T1000 (cell line): ENCODE results near the gene AMFR.
"Not testable (repeated sequence)": the region's sequence is repeated elsewhere in the genome, so short reads cannot be mapped to it uniquely, and the experiment has no call there.

Experiments
- DNase-seq: peaks from one replicate; lab custom pipeline; 2025; ENCODE audit warnings: mixed read lengths; lab: John Stamatoyannopoulos, UW

AMFR gene

DNA sequence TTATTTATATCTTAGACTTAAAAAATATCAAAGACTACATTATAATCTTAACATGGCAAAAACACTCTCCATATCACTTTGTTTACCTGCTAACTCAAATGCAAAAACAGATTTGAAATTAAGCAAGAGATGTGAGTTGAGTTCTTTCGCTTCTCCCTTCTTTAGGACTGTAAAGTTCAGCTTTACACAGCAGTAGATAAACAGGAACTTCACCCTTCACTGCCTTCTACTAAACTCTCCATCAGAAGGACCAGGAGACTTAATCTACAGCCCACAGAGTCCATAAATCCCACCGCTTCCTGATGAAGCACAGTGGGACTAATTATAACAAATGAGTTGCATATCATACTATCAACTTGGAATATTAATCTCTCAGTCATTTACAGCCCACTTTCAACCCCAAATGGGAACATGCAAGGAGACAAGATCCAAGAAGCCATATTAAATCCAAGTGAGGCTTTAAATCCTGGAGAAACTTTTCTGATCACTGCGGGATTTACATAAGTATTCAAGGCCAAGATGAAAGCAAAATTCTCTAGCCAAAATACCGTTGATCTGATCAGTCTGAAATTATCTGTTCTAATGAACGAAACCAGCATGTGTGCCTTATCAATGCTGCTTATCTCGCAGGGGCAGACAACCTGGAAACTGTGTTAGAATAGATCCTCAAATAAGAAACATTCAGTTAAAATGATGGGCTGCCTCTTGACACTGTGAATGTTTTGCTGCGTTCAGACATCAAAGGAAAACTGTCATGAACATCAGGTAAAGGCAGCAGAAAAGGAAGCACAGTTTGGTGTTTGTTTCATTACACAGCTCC lies 1.6 kb downstream of the AMFR start:
- DNase-seq, result no peak

DNA sequence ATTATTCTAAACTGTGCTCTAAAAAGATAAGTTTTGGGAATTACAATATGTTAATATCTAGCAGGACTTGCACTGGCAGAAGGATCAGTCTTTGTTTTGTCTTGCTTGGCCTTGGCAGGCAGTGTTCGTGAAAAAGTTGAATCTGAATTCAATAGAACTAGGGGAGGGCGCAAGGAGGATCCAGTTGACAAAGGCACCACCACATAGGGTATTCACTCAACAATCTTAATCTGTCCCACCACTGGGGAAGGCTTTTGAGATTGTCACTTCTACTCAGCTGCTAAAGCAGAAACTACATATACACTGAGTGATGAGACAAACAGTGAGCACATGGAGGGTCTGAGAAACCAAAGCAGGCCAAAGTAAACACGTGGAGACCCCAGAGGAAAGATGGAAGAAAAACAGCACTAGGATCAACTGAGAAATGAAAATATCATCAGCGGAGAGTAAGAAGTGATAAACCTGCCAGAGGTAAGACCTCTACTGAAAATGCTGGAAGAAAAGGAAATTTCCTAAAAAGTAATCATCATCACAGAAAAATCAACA lies 2.4 kb downstream of the AMFR start:
- no peak for DNase-seq

DNA sequence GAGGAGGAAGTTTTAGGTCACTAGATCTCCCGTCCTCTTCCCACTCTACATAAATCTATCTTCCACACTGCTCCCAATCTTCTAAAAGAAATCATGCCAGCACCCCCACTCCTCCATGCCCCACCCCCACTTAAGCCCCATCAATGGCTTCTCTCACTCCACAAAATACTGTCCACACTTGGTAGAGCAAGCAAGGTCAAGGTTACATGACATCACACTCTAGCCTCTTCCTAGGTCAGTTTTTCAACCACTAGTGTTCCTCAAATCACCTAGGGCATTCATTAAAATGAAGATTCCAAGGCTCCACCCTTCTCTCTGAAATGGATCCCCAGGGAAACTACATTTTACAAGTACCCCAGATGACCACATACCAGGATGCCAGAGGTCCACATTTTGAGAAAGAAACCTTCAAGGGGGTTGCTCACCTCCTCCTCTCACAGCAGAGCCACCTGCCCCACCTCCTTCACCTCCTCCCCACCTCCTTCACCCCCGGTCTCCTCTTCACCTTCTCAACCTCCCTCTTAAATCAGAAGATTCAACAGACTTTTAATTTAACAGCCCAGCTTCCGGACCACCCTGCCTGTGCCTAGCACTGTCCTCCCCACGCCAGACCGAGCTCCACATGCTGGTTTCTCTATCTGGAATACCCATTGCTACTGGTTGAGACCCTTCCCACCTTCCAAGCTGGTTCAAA lies 3.2 kb downstream of the AMFR start:
- no peak for DNase-seq

DNA sequence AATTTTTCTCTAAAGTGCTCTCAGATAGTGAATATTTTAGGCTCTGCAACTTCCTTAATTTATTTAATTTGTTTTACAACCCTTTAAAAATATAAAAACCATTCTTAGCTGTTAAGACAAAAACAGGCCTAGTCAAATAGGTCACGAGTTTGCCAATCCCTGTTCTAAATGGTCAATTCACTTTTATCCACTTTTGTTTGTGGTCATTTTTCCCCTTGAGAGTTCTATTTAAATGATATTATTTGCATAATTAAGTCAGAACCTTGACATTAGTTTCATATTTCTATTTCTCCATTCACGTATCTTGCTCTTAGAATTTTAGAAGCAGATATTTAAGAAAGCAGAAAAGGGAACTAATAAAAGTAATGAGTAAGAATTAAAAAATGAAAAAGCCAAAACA lies 4.0 kb downstream of the AMFR start:
- no peak for DNase-seq

DNA sequence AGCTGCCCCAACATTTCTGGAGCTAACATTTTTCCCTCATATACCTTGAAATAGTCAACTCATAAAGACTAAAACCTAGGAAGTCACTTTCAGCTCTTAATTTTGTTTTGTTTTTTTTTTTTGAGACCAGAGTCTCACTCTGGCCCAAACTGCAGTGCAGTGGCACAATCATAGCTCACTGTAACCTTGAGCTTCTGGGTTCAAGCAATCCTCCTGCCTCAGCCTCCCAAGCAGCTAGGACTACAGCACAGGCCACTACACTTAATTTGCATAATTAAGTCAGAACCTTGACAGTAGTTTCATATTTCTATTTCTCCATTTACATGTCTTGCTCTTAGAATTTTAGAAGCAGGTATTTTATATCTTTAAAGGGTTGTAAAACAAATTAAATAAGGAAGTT lies 4.7 kb downstream of the AMFR start:
- no peak for DNase-seq

DNA sequence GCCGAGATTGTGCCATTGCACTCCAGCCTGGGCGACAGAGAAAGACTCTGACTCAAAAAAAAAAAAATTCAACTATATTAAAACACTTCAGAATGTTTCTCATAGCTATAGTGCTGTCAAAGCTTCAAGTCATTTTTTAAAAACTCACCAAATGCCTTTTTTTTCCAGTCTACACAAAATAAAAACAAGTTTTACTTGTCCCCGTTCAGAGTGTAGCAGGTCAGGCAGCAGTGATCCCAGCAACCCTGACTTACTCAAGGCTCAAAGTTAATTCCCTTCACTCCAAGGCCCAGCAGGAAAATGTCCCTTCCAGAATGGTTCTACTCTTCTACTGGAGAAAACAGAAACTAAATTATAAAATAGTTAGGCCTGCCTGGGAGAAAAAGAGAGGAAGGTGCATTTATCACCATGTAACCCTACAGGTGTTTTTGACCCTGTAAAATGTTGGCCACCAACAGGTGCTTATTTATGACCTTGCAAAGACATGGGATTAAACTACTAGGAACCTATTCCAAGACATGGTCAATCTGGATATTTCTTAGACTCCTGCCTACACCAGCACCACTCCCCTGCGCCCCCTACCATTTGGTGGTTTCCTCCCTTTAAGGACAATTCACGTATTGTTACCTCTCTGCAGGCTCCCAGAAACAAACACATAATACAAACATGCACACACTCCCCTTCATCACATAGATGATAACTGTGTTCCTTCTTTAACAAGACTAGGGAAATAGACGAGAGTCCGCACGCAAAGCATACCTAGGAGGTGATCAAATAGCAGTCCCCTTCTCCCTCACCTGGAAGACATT lies 5.4 kb downstream of the AMFR start:
- DNase-seq, result no peak

DNA sequence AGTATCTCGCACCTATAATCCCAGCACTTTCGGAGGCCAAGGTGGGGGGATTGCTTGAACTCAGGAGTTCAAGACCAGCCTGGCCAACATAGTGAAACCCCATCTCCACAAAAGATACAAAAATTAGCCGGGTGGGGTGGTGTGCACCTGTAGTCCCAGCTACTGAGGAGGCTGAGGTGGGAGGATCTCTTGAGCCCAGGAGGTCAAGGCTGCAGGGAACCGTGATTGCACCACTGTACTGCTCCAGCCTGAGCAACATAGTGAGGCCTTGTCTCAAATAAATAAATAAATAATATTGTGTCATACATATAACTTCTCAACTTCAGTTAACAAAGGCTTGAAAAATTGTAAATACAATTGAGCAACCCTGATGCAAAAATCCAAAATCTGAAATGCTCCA lies 8.2 kb downstream of the AMFR start:
- DNase-seq, result no peak

DNA sequence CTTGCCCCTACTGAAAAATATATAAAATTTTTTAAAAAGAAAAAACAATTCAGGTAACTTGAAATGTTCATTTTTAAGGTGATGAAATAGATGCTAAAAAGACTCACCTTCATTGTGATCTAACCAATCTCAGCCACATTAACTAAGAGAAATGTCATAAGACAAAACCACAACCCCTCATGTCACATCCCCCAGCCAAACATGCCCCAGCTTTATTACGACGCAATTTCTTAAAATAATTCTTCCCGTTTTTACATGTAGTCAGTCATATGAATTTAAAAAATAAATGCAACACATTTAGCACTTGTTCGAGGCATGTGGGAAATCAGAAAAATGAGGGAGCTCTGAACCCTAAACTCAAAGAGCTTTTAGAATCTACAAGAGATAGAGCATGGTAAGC lies 9.5 kb downstream of the AMFR start:
- no peak for DNase-seq

DNA sequence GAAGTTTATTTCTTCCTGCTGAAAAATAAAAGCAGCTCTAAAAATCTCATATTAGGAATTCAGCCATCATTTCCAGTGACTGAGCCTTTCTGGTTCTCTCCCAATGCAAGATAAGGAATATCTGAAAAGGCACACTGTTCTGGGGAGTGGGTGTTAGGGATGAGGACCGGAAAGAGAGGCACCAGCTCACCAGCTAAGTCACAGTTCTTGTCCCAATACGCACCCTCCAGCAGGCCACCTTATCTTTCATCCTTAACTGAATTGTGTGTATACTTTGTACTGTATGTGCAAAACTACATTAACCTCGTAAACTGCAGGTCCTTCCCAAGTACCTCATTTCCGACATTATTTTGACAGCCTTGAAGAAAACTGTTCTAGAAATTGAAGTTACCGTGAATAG lies 11.0 kb downstream of the AMFR start:
- no peak for DNase-seq

DNA sequence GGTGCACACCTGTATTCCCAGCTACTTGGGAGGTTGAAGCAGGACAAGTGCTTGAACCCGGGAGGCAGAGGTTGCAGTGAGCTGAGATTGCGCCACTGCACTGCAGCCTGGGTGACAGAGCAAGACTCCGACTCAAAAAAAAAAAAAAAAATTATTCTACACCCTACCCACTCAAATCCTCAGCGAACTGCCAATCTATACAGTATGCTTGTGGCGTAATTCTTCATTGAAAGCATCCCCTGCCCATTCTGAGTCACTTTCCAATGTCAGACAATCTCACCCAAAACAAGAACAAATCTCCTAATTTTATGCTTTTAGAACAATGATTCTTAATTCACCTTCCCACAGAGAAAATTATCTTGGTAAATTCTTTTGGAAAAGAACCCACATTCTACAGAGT lies 12.0 kb downstream of the AMFR start:
- DNase-seq, result no peak

DNA sequence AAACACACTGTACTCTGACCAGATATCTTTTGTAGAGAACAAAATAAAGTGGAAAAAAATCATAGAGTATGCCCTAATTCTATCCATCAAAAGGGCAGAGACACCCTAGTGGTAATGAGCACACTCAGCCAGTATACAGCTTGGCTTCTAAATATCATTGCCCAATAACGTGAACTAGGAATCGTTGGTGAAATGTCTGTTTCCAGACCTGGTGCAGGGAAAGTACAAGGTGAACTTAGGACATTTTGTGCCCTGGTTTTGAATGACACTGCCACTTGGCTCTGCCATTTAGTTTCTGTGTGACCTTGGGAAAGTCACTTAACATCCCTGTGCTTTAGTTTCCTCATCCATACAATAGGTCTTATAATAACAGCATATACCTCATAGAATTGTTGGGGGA lies 13.7 kb downstream of the AMFR start:
- no peak for DNase-seq

DNA sequence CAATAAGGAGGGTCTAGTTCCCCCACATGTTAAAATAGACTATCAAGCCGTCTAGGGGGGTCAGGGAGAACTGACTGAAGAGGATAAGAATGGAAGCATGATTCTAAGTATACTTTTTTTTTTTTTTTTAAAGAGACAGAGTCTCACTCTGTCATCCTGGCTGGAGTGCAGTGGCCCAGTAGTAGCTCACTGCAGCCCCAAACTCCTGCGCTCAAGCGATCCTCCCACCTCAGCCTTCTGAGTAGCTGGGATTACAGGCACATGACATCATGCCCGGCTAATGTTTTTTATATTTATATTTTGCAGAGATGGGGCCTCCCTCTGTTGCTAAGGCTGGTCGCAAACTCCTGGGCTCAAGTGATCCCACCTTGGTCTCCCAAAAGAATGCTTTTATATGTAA lies 14.2 kb downstream of the AMFR start:
- DNase-seq, result no peak

DNA sequence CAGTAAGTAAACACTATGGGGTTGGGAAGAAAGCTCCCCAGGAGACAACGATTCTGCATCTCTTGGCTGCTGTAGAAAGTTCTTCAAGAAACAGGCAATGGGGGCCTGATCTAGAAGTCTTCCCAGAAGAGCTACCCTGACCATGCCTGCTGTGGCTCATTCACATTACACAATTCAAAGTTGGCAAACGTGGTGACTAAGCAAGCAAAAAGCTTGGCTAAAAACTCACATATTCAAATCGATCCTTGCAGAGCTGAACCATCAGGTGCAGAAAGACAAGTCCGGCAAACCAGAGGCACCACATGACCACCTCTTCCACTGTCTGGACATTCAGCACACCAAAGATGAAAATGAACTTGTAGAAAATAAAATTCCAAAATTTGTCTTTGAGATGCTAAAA lies 16.1 kb downstream of the AMFR start:
- no peak for DNase-seq

DNA sequence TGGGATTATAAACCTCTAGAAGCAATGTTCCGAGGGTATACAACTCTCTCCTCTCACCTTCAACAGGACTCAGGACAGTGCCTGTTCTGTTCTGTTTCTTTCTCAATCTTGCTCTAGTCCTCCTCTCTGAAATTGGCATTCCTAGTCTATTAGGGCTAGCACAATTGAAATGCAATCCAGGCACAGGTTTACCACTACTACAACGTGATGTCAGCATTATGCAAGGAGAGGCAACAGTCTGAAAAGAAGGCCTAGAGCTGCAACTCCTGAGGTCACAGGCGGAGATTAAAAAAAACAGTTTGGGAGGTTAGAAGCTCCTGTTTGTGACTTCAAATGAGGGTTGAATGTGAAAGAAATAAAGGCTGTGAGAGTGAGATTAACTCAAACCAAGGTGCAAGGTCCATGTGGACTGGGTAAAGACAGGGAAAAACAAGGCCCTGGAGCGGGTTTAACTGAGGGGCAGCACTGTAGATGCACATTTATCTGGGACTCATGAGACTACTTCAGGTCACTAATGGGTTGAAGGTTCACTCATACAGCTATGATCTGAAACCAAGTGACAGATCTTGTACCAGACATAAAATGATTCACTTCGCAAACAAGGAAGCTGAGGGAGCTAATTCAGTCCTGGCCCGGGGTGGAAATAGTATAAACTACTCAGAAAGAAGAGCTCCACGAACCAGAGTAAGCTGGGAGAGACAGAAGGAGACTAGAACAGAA lies 16.8 kb downstream of the AMFR start:
- DNase-seq, result no peak

DNA sequence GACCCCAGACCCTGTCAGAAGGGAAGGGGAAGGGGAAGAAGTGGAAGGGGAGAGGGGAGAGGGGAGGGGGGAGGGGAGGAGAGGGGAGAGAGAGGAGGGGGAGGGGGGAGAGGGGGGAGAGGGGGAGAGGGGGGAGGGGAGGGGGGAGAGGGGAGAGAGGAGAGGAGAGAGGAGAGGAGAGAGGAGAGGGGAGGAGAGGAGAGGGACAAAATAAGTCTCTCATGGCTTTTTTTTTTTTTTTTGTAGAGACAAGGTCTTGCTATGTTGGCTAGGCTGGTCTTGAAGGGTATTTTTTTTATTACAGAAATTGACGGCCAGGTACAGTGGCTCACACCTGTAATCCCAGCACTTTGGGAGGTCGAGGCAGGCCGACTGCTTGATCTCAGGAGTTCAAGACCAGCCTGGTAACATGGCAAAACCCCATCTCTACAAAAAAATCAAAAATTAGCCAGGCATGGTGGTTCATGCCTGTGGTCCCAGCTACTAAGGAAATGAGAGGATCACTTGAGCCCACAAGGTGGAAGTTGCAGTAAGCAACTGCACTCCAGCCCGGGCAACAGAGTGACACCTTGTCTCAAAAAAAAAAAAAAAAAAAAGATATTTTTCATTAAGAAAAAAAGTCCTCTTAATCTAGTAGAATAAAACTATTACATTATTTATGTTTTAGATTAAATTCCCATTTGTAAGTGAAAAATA lies 19.2 kb downstream of the AMFR start:
- no peak for DNase-seq

DNA sequence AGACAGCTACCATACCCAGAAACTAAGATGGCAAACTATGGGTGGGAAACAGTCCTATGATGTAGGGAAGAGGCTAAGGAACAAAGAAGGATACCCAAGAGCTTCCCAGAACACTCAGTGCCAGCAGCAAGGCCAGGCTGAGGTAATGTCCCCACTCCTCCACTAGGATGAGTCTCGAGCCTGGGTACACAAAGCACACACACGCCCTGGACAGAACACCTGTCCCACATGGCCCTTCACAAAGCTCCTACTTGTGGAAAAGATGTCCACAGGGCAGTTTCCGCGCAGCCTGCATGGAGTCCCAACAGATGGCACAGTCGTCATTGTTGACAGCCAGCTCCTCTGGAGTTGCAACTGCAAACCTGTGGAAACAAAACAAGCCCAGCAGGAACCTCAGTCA lies 23.9 kb downstream of the AMFR start:
- no peak for DNase-seq

DNA sequence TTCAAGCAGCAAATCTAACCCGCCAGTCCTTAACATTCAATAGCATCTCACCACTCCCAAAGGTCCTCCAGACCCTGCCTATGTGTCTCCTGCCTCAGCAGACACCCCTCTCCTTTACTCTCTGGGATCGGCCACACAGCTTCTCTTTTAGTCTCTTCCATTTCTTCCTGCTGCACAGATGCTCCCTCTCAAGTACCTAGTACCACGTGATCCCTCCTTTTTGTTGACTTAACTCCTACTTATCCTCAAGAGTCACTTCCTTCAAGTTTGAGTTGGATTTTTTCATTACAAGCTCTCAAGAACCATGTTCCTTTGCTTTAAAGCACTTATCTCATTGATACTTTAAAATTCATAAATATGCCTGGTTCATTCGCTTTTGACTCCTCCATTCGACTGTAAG lies 24.9 kb downstream of the AMFR start:
- DNase-seq, result no peak

DNA sequence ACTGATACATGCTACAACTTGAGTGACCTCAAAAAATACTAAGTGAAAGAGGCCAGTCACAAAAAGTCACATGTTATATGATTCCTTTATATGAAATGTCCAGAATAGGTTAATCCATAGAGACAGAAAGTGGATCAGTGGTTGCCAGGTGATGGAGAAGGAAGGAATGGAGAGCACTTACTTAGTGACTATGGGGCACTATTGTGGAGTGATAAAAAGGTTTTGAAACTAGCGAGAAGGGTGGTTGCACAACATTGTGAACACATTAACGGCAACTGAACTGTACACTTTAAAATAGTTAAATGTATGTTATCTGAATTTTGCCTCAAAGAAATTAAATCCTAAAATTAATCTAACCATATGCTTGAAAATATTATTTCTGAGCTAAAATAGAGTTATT lies 25.9 kb downstream of the AMFR start:
- no peak for DNase-seq

DNA sequence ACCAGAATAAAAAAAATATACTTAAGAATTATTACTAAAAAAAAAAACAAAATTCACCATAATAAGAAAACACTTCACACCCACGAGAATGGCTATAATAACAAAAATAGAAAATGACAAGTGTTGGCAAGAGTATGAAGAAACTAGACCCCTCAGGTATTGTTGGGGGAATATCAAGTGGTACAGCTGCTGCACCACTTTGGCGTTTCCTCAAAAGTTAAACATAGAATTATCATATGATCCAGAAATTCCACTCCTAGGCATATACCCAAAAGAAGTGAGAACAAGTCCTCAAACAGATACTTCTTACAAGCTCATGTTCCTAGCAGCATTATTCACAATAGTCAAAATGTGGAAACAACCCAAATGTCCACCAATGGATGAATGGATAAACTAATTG lies 26.3 kb downstream of the AMFR start:
- no peak for DNase-seq

DNA sequence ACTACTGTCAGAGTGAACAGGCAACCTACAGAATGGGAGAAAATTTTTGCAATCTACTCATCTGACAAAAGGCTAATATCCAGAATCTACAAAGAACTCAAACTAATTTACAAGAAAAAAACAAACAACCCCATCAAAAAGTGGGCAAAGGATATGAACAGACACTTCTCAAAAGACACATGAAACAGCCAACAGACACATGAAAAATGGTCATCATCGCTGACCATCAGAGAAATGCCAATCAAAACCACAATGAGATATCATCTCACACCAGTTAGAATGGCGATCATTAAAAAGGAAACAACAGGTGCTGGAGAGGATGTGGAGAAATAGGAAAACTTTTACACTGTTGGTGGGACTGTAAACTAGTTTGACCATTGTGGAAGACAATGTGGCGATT lies 28.6 kb downstream of the AMFR start:
- not testable (repeated sequence) for DNase-seq

DNA sequence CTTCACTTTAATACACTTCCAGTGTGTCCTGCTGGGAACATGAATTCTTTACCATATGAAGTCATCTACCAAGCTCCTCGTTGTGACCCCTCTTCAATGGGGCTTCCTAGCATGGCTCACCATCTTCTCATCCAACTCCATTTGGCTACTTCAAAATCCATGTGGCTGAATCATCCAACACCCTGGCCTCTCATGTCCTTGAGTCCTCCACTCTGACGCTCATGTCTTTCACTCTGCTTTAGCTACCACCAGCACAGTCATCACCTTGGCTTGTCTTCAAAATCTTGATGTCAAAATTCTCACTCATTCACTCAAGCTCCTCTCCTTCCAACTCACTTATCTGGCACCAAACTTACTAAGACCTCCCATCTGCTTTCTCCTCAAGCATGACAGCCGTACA lies 35.8 kb downstream of the AMFR start:
- peak; percentile 32 for DNase-seq
